HEK293 (cell line): ENCODE data around the gene DENND2C.

ENCODE experiments used
- CTCF ChIA-PET: fragments of 350-600 bp; formaldehyde crosslinking; extraction: SDS; loops from one replicate; lab custom pipeline; 2021; ENCODE audit warnings: antibody characterized with exemption; lab: Yijun Ruan, JAX
- POLR2A ChIA-PET: fragments of 300-600 bp; formaldehyde crosslinking; extraction: SDS; loops from one replicate; lab custom pipeline; 2020; ENCODE audit warnings: antibody characterized with exemption, inconsistent platforms; lab: Yijun Ruan, JAX
- H3K27ac ChIP-seq: fragments of 200-500 bp; sonication (Bioruptor generic); 2 replicates; pipeline ENCODE4 v1.5.1; 2014; ENCODE audit warnings: low read depth, low read length, control low read depth, inconsistent platforms; ENCODE audit errors: extremely low read depth
- H3K36me3 ChIP-seq, 2 experiments: fragments of 200-500 bp in 1 of 2; sonication (Bioruptor generic) in 1 of 2; 1 replicate in 1 of 2; 2 replicates in 1 of 2; pipeline ENCODE4 v1.5.1; 2014 to 2017; ENCODE audit warnings: inconsistent platforms in 2 of 2, low read length in 2 of 2; ENCODE audit not compliant: control insufficient read depth in 2 of 2, insufficient read depth in 1 of 2
- H3K4me1 ChIP-seq: fragments of 200-500 bp; sonication (Bioruptor generic); 2 replicates; pipeline ENCODE4 v1.5.1; 2014; ENCODE audit warnings: mild to moderate bottlenecking, low read length, inconsistent platforms; ENCODE audit not compliant: control insufficient read depth, insufficient read depth
- H3K4me3 ChIP-seq: 2 replicates; pipeline ENCODE4 v1.5.1; 2011; ENCODE audit warnings: low read depth, mild to moderate bottlenecking, control low read depth, low read length, moderate library complexity
- H3K9me3 ChIP-seq: fragments of 200-500 bp; sonication (Bioruptor generic); 2 replicates; pipeline ENCODE4 v1.5.1; 2014; ENCODE audit warnings: low read depth, low read length, inconsistent platforms; ENCODE audit not compliant: control insufficient read depth, insufficient read depth
- KLF16 ChIP-seq: fragments of 450-650 bp; formaldehyde crosslinking; IDR thresholded peaks from 2 replicates; pipeline ENCODE4 v1.5.1; 2017; ENCODE audit warnings: missing biosample characterization, missing genetic modification characterization
- MYNN ChIP-seq: fragments of 450-650 bp; formaldehyde crosslinking; IDR thresholded peaks from 2 replicates; pipeline ENCODE4 v1.5.1; 2016; ENCODE audit warnings: missing biosample characterization, missing genetic modification characterization, borderline replicate concordance
- ZBTB7A ChIP-seq: fragments of 450-650 bp; formaldehyde crosslinking; IDR thresholded peaks from 2 replicates; pipeline ENCODE4 v1.5.1; 2016; ENCODE audit warnings: low read depth, missing biosample characterization, missing genetic modification characterization
- ZNF211 ChIP-seq: fragments of 450-650 bp; formaldehyde crosslinking; IDR thresholded peaks from 2 replicates; pipeline ENCODE4 v1.5.1; 2016; ENCODE audit warnings: low read depth, missing biosample characterization, missing genetic modification characterization
- ZNF341 ChIP-seq: fragments of 450-650 bp; formaldehyde crosslinking; IDR thresholded peaks from 2 replicates; pipeline ENCODE4; 2016; ENCODE audit warnings: low read depth, missing biosample characterization, missing genetic modification characterization
- ZNF394 ChIP-seq: fragments of 450-650 bp; formaldehyde crosslinking; IDR thresholded peaks from 2 replicates; pipeline ENCODE4 v1.5.1; 2016; ENCODE audit warnings: missing biosample characterization, missing genetic modification characterization, mild to moderate bottlenecking, moderate library complexity, borderline replicate concordance
- ZNF530 ChIP-seq: fragments of 450-650 bp; formaldehyde crosslinking; IDR thresholded peaks from 2 replicates; pipeline ENCODE4 v1.5.1; 2016; ENCODE audit warnings: low read depth, missing biosample characterization, missing genetic modification characterization
- ZNF549 ChIP-seq: fragments of 450-650 bp; IDR thresholded peaks from 2 replicates; pipeline ENCODE4 v1.5.1; 2018; ENCODE audit warnings: missing biosample characterization, missing genetic modification characterization, mild to moderate bottlenecking, inconsistent platforms, moderate library complexity
- ZNF560 ChIP-seq: fragments of 450-650 bp; formaldehyde crosslinking; IDR thresholded peaks from 2 replicates; pipeline ENCODE4 v1.5.1; 2017; ENCODE audit warnings: missing biosample characterization, missing genetic modification characterization, borderline replicate concordance
- ZNF610 ChIP-seq: fragments of 450-650 bp; formaldehyde crosslinking; IDR thresholded peaks from 2 replicates; pipeline ENCODE4 v1.5.1; 2016; ENCODE audit warnings: missing biosample characterization, missing genetic modification characterization, borderline replicate concordance
- ZNF621 ChIP-seq: fragments of 450-650 bp; formaldehyde crosslinking; IDR thresholded peaks from 2 replicates; pipeline ENCODE4 v1.5.1; 2017; ENCODE audit warnings: missing biosample characterization, missing genetic modification characterization
- ZNF658 ChIP-seq: fragments of 450-650 bp; formaldehyde crosslinking; IDR thresholded peaks from 2 replicates; pipeline ENCODE4; 2016; ENCODE audit warnings: missing biosample characterization, missing genetic modification characterization
- ZNF701 ChIP-seq: fragments of 450-650 bp; formaldehyde crosslinking; IDR thresholded peaks from 2 replicates; pipeline ENCODE4 v1.5.1; 2016; ENCODE audit warnings: missing biosample characterization, missing genetic modification characterization
- ZNF704 ChIP-seq: fragments of 450-650 bp; formaldehyde crosslinking; IDR thresholded peaks from 2 replicates; pipeline ENCODE4 v1.5.1; 2016; ENCODE audit warnings: missing biosample characterization, missing genetic modification characterization
- ZSCAN16 ChIP-seq: fragments of 450-650 bp; formaldehyde crosslinking; IDR thresholded peaks from 2 replicates; pipeline ENCODE4 v1.5.1; 2016; ENCODE audit warnings: missing biosample characterization, missing genetic modification characterization
- TF ChIP-seq, protein P1 (sequence below): sonication (generic); formaldehyde crosslinking; IDR thresholded peaks from 2 replicates; pipeline ENCODE4 v1.8.1; 2022; ENCODE audit warnings: mild to moderate bottlenecking, moderate library complexity, missing genetic modification reagents
- TF ChIP-seq, protein P2 (sequence below): fragments of 450-650 bp; formaldehyde crosslinking; IDR thresholded peaks from 2 replicates; pipeline ENCODE4 v1.5.1; 2017; ENCODE audit warnings: missing biosample characterization, missing genetic modification characterization

The DENND2C gene

DNA sequence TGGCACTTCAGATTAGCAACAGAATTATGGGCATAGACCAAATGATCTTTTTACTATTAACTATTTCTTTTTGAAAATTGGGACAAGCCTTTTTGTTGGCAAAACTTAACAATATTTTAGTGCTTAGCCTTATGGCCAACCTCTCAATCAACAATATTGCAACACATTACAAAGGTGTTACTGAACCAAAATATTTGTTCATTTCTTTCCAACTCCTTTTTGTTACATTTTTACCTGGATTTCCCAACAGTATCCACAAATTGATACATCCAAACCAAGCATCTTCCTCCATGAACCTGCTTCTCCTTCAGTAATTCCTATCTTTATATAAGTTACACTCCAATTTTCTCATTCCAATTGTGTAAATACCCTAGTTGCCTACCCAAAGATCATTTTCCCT is 27.0 kb upstream of the DENND2C start (continued):
- TF ChIP-seq MYNN (tag by site-specific recombination), result no peak
- TF ChIP-seq, protein P1, sequence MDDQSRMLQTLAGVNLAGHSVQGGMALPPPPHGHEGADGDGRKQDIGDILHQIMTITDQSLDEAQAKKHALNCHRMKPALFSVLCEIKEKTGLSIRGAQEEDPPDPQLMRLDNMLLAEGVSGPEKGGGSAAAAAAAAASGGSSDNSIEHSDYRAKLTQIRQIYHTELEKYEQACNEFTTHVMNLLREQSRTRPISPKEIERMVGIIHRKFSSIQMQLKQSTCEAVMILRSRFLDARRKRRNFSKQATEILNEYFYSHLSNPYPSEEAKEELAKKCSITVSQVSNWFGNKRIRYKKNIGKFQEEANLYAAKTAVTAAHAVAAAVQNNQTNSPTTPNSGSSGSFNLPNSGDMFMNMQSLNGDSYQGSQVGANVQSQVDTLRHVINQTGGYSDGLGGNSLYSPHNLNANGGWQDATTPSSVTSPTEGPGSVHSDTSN (CRISPR knock-in tag), result no peak
- TF ChIP-seq ZNF704 (tag by site-specific recombination), result no peak

DNA sequence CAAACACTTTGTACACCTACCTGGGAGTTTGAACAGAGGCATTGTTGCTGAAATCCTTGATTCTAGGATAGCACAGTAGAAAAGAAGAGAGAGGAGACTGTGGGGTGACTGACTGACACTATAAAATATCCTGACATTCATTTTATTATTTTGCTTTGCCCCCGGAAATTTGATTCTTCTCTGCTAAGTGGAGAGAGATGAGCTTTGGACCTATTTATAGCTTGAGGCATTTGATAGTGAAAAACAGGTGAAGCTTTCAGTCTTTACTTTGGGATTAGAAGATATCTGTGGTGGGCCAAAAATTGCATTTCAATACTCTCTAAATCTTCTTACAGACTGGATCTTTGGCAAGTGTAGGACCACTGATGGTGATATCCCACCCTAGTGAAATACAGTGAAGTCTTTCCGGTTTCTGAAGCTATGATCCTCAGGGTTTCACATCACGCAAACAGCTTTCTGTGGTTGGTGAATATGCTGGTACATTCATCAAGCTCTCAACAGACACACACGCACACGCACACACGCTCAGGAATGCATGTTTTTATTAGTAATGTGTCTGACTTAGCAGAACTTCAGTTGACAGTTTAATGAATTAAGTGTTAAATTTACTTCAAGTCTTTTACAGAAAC is 25.7 kb upstream of the DENND2C start, which contains the start of gene AMPD1:
AMPD1 (minus strand) TSS at position 117 of the 629 bp plus-strand sequence; CDS start at position 42, 75 bp downstream.
- no peaks in the 10 kb centered on the region for H3K9me3 ChIP-seq
- no peak within 1 kb of the TSS for H3K27ac ChIP-seq
- no peak within 1 kb of the TSS for H3K4me3 ChIP-seq
- H3K4me1 ChIP-seq, result no peaks in the 10 kb centered on the region
- TF ChIP-seq, protein P2, sequence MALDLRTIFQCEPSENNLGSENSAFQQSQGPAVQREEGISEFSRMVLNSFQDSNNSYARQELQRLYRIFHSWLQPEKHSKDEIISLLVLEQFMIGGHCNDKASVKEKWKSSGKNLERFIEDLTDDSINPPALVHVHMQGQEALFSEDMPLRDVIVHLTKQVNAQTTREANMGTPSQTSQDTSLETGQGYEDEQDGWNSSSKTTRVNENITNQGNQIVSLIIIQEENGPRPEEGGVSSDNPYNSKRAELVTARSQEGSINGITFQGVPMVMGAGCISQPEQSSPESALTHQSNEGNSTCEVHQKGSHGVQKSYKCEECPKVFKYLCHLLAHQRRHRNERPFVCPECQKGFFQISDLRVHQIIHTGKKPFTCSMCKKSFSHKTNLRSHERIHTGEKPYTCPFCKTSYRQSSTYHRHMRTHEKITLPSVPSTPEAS, result peak; percentile 23; the same call in 1 of the 2 replicates
- no peak for TF ChIP-seq ZNF549 (tag by site-specific recombination)
- CTCF ChIA-PET, result interaction anchor here (0.6 to 1.3 kb wide), 6 partner anchors 19 to 820 kb away, joined by 3 to 4 read pairs (median 3); partner anchors contain the start of gene DENND2C
- H3K36me3 ChIP-seq, result no peaks in the 10 kb centered on the region
- POLR2A ChIA-PET, result interaction anchor here (0.6 to 0.9 kb wide), 2 partner anchors 21 to 28 kb away, joined by 3 read pairs; partner anchors contain the start of gene NRAS

DNA sequence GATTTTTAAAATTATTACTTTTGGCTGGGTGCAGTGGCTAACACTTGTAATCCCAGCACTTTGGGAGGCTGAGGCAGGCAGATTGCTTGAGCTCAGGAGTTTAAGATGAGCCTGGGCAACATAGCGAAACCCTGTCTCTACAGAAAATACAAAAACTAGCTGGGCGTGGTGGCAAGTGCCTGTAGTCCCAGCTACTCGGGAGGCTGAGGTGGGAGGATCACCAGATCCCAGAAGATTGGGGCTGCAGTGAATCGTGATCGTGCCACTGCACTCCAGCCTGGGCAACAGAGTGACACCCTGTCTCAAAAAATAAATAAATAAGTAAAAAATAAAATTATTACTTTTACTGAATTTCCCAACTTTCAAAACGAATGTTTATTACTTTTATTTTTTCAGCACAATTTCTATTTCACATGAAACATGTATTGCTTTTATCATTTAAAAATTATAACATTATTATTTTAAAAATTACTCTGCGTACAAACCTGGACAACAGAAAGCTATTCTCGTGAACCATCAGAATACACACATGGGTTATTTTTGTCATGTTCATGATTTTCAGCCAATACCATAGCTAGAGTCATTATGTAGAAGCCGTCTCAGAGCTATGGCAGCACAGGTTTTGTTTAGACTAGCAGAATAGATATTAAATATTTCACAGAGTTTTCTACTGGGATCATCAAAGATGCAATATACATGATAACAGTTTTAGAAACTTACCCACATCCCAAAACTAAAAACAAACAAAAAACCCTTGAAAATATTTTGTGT is 24.9 kb upstream of the DENND2C start:
- Histone ChIP-seq H3K9me3 (no peaks in the 10 kb centered on the region), H3K27ac (no peak overlapping the region), H3K4me1 (no peaks in the 10 kb centered on the region), H3K4me3 (no peak overlapping the region), H3K36me3 (no peaks in the 10 kb centered on the region)
- TF ChIP-seq ZNF658, result no peak
- TF ChIP-seq ZNF621, result no peak
- no peak for TF ChIP-seq ZNF701
- no peak for TF ChIP-seq ZBTB7A
- TF ChIP-seq ZNF394 (tag by site-specific recombination), result no peak
- no peak for TF ChIP-seq ZNF211 (tag by site-specific recombination)
- TF ChIP-seq ZNF341, result no peak
- TF ChIP-seq ZNF560 (tag by site-specific recombination), result no peak
- no peak for TF ChIP-seq ZNF530
- TF ChIP-seq ZNF610 (tag by site-specific recombination), result no peak
- no peak for TF ChIP-seq ZSCAN16 (tag by site-specific recombination)
- TF ChIP-seq KLF16 (tag by site-specific recombination), result no peak
- ChIA-PET CTCF (interaction anchor here (0.6 to 1.3 kb wide), 3 partner anchors 25 to 348 kb away, joined by 3 to 4 read pairs (median 4); partner anchors contain the start of gene DENND2C), POLR2A (interaction anchor here (0.6 to 0.9 kb wide), 2 partner anchors 22 to 27 kb away, joined by 3 read pairs; partner anchors contain the start of gene NRAS)
